GM21619 (cell line): ENCODE results near the gene GPS1.
A peak's percentile ranks its signal among the peaks of the same experiment; 100 is the strongest.

Experiments used
- ATAC-seq: cut with Tn5 transposase; IDR thresholded peaks from one replicate; pipeline ENCODE4 v1.9.1; 2021; ENCODE audit not compliant: unreplicated experiment

GPS1 gene

GRCh38 chr17:82098169-82098938 lies 46.7 kb downstream of the GPS1 start, which contains the start of gene FASN:
Gene FASN, minus strand, starts transcription at chr17:82098236. Its CDS starts 1,791 bp downstream, at chr17:82096445.
- peak; percentile 65 for ATAC-seq

- ATAC-seq: peak; percentile 0
Observed at GRCh38 chr17:82098939-82099763, 47.5 kb downstream of the GPS1 start.

- no peak for ATAC-seq
Observed at GRCh38 chr17:82100502-82101298, 49.0 kb downstream of the GPS1 start.

- no peak for ATAC-seq
Observed at GRCh38 chr17:82101301-82101715, 49.6 kb downstream of the GPS1 start.

GRCh38 chr17:82101767-82102679 lies 50.3 kb downstream of the GPS1 start:
- no peak for ATAC-seq

- ATAC-seq: no peak
Observed at GRCh38 chr17:82103553-82104451, 52.1 kb downstream of the GPS1 start.

GRCh38 chr17:82104797-82105416 lies 53.2 kb downstream of the GPS1 start:
- ATAC-seq: no peak

GRCh38 chr17:82105417-82105881 lies 53.8 kb downstream of the GPS1 start:
- no peak for ATAC-seq

- ATAC-seq: peak; percentile 82
Observed at GRCh38 chr17:82105882-82106687, 54.4 kb downstream of the GPS1 start.

GRCh38 chr17:82106688-82107305 lies 55.1 kb downstream of the GPS1 start:
- no peak for ATAC-seq
